Measurements from ENCODE around the gene THSD4.

THSD4 gene

DNA sequence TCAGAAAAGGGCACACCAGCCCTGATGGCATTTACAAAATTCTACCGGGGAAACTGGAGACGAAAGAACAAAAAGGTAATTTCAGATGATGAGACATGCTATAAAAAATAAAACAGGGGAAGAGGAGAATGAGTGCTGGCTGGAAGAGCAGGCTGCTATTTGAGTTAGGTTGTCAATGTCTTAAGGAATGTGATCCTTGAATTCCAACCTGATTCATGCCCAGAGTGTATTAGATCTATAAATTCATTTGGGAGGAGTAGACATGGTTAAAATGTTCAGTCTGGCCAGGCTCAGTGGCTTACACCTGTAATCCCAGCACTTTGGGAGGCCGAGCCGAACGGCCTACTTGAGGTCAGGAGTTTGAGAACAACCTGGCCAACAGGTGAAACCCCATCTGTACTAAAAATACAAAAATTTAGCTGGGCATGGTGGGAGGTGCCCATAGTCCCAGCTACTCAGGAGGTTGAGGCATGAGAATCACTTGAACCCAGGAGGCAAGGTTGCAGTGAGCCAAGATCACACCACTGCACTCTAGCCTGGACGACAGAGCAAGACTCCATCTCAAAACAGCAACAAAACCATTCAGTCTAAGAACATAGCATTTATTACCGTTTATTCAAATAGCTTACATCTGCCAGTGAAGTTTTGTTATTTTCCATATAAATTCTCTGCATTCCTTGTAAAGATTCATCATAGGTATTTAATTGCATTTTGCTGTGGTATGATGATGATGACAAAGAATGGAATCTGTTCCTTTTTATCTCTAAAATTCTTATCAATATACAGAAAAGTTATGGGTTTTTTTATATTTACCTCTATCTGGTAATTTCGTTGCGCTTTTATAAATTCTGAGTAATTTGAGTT, 568.4 kb downstream of the THSD4 start:
- in situ Hi-C loops (cut with HindIII; ENCODE audit: low sequenced_read_pairs): no loop called here

DNA sequence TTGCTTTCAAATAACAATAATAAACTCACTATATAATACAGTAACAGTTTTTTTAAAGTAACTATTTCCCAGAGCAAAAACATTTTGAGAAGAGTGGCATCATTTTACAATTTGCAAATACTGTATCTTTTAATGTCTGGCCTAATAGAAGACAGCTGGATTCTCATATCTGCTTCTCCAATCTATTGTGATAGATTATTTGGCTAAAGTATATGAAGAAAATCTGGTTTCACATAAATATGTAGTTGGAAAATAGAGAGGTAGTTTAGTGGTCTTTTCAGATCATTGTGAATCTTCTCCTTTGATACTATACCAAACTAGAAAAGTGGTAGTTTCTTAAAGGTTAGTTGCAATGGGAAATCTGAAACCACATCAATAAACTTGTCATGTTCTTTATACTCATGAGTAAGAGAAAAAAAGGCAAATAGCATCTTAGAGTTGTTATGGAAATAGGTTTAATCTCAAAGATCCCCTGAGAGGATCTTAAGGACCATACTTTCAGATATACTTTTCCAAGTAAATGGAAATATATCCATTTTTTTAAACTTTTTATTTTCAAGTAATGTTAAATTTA, 570.2 kb downstream of the THSD4 start:
- in situ Hi-C loops (cut with HindIII; ENCODE audit: low sequenced_read_pairs): no loop called here

DNA sequence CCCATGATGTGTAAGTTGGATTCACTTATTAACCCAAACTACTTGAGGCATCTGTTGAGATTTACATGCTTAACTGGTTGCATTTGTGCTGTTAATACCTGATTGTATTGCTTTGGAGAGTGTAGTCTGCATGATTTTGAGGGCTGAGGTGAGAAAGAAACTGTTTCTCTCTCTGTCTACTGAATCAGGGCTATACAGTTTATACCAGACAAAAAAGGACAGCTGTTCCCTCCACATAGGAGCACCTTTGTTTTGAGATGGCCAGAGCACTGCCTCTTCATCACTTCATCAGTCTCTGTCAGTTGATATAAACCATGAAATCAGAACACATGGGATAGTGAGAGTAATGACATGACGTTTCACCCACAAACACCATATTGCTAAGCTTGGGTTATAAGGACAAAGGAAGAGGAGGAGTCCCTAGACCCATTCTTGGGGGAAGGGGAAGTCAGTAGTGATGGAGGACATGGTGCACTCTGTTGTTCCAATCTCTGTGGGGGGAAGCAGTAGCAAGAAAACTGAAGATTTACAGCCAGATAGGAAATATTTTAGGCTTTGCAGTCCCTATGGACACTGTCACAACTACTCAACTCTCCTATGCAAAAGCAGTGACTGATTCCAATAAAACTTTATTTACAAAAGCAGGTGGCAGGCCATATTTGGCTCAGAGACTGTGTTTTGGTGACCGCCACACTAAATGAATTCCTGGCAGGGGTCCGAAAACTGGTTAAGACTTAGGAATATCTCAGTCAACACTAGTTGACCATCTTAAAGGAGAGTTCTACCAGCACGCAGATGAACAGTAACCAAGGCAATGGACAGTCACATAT, 571.2 kb downstream of the THSD4 start:
- in situ Hi-C loops (cut with HindIII; ENCODE audit: low sequenced_read_pairs): no loop called here

DNA sequence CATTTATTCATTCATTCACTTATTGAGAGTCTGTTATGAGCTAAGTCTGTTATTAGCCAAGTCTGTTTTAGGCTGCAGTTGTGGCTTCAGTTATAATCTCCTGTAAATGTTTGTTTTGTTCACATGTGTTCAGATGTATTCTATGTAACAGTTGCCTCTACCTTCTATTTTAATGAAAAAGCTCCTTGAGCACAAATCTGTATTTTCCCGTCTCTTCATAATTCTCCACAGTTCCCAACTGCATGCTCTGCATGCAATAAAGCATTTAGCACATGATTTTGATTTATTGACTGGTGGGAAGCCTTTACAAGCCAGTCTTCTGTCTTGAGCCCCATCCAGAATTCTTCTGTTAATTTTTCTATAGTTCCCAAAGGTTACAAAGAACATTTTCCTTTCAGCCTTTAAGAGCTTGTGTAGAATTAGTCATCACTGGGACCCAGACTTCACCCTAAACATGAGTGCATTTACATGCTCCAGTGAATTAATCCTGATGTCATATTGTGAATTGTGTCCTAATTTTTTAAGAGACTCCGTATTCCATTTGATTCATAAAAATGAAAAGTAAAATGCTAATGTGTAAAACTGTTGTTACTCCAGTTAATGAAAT, 572.7 kb downstream of the THSD4 start:
- in situ Hi-C loops (cut with HindIII; ENCODE audit: low sequenced_read_pairs): no loop called here

DNA sequence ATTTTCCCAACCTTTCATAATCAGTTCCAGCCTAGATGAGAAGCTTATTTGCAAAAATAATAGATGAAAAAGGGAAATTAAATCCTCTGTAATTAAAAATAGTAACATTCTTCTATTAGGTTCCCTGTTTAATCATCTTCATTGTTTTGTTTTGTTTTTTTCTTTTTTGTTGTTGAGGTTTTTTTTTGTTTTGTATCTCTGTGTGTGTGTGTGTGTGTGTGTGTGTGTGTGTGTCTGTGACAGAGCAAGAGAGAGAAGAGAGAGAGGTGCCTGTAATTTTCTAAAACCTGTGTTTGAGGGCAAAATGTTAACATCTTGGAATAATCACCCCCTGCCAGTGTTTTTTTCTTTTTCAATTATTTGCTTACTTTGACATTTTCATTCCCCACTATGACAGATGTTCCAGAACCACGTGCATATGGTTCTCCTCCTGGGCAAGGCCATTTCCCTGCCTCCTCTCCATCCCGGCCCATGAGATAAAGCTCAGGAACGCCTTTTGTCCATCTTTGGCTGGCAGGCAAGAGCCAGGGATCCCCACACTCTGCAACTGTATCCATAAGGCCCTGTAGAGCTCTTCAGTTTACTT, 573.3 kb downstream of the THSD4 start:
- in situ Hi-C loops (cut with HindIII; ENCODE audit: low sequenced_read_pairs): no loop called here

DNA sequence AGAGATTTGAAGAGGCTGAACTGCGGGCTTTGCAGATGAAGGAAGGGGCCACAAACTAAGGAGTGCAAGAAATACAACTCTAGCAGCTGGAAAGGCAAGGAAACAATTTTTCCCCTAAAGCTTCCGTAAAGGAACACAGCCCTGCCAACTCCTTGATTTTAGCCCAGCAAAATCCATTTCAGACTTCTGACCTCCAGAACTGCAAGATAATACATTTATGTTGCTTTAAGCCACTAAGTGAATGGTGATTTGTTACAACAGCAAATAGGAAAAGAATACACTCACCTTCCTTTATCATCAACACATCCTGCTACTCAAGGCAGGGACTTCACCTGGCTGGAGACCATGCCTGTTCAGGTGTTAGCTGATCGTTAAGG, 575.8 kb downstream of the THSD4 start:
- in situ Hi-C loops (cut with HindIII; ENCODE audit: low sequenced_read_pairs): no loop called here

DNA sequence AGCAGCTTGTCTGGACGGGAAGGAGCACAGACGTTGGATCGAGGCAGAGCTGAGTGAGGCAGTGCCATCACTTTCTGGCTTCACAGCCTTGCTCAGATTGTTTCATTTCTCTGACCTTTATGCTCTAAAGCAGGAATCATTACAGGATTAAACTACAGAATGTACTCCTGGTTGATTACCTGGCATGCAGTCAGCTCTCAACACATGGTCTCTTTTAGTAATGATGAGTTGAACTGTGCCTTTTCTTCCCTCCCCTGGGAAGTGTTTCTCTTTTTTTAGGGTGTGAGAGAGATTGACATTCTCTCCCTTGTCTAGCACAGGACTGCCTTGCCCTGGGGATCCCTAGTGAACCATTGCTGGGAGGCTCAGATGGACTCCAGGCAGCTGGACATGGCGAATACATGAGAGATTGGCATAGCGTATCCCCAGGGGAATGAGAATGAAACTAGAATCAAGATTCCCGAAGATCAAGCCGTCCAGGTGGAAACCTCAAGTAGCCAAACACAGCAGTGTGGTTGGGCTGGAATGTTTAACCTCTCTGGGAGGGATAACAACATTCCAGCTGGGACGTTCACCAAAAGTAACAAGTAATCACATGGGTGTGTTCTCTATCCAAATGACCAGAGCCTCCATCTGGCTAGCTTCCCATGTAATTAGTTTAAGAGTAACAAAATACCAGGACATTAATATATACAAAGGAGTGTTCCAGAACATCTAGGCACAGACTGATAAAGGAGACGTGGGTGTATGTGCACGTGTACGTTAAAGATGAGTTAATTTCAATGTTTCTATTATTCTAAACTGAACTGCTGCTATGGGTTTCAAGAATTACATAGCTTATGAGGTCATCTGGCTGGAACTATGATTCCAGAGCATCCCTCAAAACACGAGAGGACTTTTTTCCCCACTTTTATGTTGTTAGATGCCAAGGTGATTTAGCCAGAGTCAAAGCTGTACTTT, 576.5 kb downstream of the THSD4 start:
- in situ Hi-C loops (cut with HindIII; ENCODE audit: low sequenced_read_pairs): no loop called here

DNA sequence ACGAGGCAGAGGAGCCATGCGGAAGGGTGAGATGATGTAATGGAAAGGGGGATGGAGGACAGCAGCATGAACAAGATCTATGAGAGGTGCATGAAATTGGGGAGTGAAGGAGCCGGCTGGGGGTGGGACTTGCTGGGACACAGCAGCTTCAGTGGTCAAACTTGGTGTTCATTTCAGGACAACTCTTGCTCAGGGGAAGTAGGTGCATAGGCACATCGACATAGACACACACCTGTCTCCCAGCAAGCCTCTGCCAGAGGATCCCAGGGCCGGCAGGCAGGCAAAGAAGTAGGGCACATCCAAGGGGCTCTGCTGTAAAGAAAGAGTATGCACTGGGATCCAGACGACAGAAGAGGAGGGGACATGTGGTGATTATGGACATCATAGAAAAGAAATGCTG, 582.0 kb downstream of the THSD4 start:
- in situ Hi-C loops (cut with HindIII; ENCODE audit: low sequenced_read_pairs): no loop called here

DNA sequence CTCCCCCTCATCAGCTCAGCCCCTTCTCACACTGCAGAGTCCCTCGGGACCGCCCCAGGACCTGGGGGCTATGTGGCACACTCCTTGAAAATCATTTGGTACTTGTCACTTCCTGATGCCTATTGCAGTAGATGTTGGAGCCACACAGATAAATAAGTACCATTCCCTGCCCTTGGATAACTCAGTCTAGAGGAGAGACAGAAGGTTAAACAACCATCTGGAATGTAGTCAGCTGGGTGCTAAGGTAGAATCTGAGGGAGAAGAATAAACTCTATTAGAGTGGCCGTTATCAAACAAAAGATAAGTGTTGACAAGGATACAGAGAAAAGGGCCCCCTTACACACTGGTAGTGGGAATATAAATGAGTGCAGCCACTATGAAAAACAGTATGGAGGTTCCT, 582.8 kb downstream of the THSD4 start:
- in situ Hi-C loops (cut with HindIII; ENCODE audit: low sequenced_read_pairs): no loop called here

DNA sequence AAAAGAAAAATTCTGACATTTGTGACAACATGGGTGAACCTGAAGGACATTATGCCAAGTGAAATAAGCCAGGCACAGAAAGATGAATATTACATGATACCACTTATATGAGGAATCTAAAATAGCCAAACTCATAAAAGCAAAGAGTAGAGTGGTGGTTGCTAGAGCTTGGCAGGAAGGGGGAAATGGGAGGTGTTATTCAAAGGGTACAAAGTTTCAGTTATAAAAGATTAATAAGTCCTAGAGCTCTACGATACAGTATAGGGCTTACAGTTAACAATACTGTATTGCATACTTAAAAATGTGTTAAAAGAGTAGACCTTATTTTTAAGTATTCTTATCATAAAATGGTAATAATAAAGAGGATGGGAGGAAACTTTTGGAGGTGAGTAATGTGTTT, 583.5 kb downstream of the THSD4 start:
- in situ Hi-C loops (cut with HindIII; ENCODE audit: low sequenced_read_pairs): no loop called here

DNA sequence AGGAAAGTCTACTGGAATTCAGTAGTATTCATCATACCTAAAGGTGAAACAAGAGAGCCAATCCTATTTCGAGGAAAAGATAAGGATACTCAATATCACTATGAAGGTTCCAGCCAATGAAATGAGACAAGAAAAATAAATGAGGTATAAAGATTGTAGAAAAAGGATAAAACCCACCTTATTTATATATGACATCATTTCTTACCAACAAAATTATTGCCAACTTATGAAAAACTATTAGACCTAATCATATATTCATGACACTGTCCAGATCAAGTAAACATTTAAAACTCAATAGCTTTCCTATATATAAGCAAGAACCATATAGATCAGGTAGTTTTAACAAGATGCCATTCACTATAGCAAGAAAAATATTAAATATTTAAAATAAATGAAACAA, 584.7 kb downstream of the THSD4 start:
- in situ Hi-C loops (cut with HindIII; ENCODE audit: low sequenced_read_pairs): no loop called here

DNA sequence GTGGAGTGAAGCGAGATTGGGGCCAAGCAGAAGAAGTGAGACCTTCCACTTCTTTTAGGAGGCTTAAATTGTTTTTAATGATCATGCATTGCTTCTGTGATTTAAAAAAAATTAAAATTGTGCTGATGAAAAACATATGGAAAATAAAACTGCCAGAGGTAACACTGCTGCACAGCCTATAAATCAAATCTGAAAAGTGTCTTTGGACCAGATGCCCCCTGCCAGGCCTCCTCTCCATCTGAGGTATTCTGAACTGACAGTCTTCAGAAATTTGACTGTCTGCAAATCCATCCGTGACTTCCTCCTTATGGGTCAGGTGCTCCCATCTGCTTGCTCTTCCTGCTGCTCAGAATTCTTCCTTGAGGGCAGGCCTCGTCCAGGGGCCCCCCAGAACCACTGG, 586.5 kb downstream of the THSD4 start:
- in situ Hi-C loops (cut with HindIII; ENCODE audit: low sequenced_read_pairs): no loop called here

DNA sequence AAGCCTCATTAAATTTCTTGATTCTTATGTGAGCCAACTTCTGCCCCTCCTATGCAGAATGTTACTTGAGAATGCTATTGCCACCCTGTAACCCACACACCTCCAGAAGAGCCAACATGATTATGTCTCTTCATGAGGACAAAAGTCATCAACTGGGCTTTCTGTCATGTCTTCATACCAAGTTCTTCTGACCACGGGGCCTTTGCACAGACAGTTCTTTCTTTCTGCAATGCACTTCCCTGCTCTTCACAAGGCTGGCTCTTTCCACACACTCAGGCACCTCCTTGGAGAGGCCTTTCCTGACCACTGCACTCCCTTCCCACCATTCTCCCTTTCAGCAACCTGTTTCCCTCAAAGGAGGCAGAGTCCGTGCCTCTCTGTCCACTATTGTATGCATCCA, 587.2 kb downstream of the THSD4 start:
- in situ Hi-C loops (cut with HindIII; ENCODE audit: low sequenced_read_pairs): no loop called here

DNA sequence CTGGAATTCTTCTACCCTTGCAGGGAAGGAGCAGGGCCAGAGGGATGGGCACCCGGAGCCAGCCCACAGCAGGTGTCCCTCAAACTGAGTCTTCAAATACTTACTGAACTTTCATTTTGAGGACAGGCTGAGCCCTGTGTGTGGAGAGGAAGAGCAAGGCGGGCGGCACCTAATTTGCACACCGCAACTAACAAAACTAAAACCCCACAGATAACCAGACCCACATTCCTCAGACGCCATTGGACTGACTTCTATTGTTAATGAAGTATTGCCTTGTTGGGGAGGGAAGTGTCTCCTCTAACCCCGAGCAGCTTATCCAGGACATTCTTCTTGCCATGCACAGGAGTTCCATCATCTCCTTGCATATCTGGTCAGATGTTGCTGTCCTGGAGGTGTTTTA, 589.9 kb downstream of the THSD4 start:
- in situ Hi-C loops (cut with HindIII; ENCODE audit: low sequenced_read_pairs): no loop called here

DNA sequence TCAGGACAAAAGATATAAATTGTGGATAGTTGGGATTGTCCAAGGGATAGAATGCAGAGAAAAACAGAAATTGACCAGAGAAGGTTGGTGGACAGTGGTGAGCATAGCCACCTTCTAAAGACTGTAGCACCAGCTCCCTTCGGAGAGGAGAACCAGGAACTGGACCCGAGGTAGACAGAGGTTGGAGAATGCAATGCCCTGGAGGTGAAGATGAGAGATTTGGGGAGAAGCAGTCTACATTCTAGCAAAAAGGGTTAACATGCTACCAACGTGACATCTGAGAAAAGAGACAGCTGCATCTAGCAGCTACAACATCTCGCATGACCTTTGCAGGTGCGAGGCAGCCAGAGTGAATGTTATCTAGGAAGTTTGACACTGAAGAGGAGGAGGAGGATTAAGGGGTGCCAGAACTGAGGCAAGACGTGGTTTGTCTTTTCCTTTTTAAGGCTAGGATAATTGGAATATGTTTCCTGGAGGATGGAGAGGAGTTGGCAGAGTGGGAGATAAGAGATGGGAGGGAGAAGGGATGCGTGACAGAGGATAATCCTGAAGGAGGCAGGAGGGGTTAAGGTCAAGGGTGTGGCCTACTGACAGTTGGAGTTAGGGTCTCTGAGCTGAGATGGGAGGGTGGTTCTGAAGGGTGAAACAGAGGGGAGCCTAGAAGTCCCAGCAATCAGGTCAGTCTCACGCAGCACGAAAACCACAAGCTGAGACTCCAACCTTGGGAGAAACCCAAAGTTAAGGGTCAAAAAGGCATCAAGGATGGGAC, 591.4 kb downstream of the THSD4 start:
- in situ Hi-C loops (cut with HindIII; ENCODE audit: low sequenced_read_pairs): no loop called here

DNA sequence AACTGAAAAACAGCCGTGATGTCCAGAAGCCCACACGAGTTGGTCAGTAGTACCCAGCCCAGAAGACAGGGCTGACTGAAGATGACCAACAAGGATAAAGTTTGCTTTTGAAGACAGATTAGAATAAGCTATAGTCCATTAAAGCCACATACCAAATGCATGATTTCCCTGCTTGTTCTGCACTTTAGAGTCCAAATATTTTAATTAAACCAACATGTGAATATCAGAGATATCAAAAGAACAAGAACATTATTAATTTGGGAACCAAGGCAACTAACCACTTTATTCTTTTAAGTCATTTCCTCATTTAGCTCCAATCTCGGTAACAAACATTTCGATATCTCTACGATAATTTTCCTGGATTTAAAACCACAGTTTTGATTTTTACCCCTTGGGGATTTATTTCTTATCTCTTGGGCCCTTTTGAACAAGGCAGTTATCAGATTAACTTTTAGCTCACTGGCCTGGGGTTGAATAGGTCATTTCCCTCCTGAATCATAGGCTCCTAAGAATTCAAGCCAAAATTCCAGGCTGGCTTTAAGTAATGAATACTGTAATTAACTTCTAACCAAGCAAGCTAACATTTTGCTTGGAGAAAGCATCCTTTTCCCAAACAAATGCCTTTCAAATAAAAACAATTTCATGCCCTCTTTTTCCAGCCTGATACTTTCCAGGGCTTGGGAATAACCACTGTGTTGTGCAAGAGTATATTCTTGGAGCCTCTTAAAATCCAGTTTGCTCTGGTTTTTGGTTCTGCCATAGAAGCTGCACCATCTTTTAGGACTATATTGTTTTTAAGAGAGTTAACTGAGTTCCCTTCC, 592.2 kb downstream of the THSD4 start:
- in situ Hi-C loops (cut with HindIII; ENCODE audit: low sequenced_read_pairs): no loop called here

DNA sequence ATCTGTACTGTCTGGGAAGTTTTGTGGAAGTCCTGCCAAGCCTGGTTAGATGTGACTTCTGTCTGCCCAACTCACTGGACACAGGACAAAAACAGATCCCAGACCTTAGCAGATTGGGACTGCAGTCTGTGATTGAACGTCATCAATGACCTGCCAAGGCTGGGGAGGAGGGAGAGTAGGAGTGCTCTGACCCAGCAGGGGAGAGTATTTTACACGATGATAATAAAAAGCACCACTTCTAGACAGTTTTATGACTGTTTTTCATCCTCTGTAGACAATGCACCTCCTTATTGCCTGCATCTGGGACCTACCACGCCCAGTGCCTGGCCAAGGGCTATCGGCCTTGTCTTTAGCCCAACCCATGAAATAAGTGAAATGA, 592.8 kb downstream of the THSD4 start:
- in situ Hi-C loops (cut with HindIII; ENCODE audit: low sequenced_read_pairs): no loop called here

DNA sequence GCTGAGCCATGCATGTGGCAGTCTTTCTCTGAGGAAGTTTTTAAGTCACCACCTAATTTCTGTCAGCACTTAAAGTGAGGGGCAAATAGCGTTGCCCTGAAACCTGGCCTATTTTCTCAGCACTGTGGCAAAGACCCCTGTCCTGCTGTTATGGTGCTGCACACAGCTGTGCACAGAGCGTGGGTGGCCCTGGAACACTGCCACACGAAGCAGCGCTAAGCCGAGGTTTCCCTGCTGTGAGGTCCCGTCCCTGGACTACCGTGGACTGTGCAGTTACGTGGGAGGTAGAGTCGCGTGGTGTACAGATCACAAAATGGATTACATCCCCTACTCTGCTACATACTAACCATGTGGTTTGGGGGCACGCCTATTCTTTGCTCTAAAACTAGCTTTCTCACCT, 593.5 kb downstream of the THSD4 start:
- in situ Hi-C loops (cut with HindIII; ENCODE audit: low sequenced_read_pairs): no loop called here

Data from endothelial cell of hepatic sinusoid (primary cell).